BJ (cell line): ENCODE measurements around the gene POLDIP3. TPM values are rescaled to one million over a fixed set of nuclear protein-coding genes. Genes with fewer than 3 reads are reported as not detected.

ENCODE experiments used
- CTCF ChIA-PET: fragments of 350-600 bp; formaldehyde crosslinking; extraction: SDS; loops from one replicate; lab custom pipeline; 2021; ENCODE audit warnings: antibody characterized with exemption, inconsistent platforms; lab: Yijun Ruan, JAX
- POLR2A ChIA-PET: fragments of 300-600 bp; sonication (Branson Sonifier 250); formaldehyde crosslinking; extraction: SDS; loops from one replicate; lab custom pipeline; 2021; ENCODE audit warnings: antibody characterized with exemption; lab: Charles Lee
- DNase-seq: peaks from one replicate; pipeline ENCODE4 v3.0.0-alpha.2; 2011; ENCODE audit warnings: low read depth
- H3K27me3 ChIP-seq: 2 replicates; pipeline ENCODE4 v1.6.0; 2011; ENCODE audit warnings: low read length; ENCODE audit not compliant: control insufficient read depth, insufficient read depth
- H3K36me3 ChIP-seq: 2 replicates; pipeline ENCODE4 v1.5.1; 2011; ENCODE audit warnings: low read length; ENCODE audit not compliant: control insufficient read depth, insufficient read depth
- H3K4me3 ChIP-seq: 2 replicates; pipeline ENCODE4 v1.5.1; 2011; ENCODE audit warnings: low read depth, mild to moderate bottlenecking, control low read depth, low read length
- polyA plus RNA-seq: library from polyadenylated mRNA; depleted of rRNA; stranded (reverse); fragments of >200 nt; gene quantifications from 2 replicates; pipeline ENCODE4 v1.2.3, GENCODE V29; 2011
- TF ChIP-seq, protein P1 (sequence below): IDR thresholded peaks from 2 replicates; pipeline ENCODE4 v1.5.1; 2011; ENCODE audit warnings: low read depth, mild to moderate bottlenecking, control low read depth, inconsistent platforms, low read length, moderate library complexity; ENCODE audit not compliant: insufficient read depth

POLDIP3 gene
- polyA plus RNA-seq, 1 experiment = 54.3 TPM

DNA sequence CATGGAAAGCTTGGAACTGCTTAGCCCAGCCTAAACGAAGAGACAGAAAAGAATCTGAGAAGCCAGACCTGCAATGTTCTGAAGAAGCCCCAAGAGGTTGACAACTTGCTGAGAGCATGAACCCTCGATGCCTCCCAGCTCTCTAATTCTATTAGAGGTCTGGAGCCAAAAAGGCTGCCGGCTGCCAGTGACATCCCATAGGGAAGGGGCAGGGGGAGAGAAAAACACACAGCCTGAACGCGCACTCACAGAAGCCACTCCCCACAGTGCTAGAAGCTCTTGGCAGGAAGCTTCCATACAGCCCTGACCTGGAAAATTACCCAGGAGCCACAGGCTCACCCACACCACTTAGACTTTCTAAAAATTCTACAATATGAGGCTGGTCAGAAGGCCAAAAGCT lies 18.3 kb downstream of the POLDIP3 start:
- Histone ChIP-seq H3K4me3 (no peak overlapping the region), H3K27me3 (no peaks in the 10 kb centered on the region), H3K36me3 (peaks cover 38% of the 10 kb centered on the region)
- no peak for DNase-seq
- TF ChIP-seq, protein P1, sequence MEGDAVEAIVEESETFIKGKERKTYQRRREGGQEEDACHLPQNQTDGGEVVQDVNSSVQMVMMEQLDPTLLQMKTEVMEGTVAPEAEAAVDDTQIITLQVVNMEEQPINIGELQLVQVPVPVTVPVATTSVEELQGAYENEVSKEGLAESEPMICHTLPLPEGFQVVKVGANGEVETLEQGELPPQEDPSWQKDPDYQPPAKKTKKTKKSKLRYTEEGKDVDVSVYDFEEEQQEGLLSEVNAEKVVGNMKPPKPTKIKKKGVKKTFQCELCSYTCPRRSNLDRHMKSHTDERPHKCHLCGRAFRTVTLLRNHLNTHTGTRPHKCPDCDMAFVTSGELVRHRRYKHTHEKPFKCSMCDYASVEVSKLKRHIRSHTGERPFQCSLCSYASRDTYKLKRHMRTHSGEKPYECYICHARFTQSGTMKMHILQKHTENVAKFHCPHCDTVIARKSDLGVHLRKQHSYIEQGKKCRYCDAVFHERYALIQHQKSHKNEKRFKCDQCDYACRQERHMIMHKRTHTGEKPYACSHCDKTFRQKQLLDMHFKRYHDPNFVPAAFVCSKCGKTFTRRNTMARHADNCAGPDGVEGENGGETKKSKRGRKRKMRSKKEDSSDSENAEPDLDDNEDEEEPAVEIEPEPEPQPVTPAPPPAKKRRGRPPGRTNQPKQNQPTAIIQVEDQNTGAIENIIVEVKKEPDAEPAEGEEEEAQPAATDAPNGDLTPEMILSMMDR = no peak
- ChIA-PET CTCF (interaction anchor here (0.5 to 2.3 kb wide), 2 partner anchors 11 to 14 kb away, joined by 4 to 6 read pairs; no protein-coding TSS in a partner anchor), POLR2A (no interaction called here)

DNA sequence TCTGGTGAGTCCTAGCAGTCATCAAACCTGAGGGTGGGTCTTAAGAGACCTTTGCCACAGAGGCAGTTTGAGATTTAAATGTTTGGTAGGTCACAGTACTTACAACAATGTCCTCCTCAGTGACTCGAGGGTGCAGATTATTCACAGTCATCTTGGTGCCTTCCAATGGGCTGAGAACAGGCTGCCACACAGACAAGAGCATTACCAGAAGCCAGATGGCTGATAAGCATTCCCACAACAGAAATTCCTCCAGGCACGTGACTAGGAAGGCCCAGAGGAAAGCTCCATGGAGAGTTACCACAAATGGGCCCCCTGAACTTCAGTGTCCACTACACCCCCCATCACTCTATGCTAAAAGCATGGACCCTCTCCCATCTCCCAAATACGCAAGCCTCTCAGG lies 19.2 kb downstream of the POLDIP3 start:
- ChIA-PET POLR2A (no interaction called here), CTCF (no interaction called here)
- Histone ChIP-seq H3K4me3 (no peak overlapping the region), H3K36me3 (peaks cover 38% of the 10 kb centered on the region), H3K27me3 (no peaks in the 10 kb centered on the region)
- TF ChIP-seq, protein P1 = no peak
- no peak for DNase-seq

DNA sequence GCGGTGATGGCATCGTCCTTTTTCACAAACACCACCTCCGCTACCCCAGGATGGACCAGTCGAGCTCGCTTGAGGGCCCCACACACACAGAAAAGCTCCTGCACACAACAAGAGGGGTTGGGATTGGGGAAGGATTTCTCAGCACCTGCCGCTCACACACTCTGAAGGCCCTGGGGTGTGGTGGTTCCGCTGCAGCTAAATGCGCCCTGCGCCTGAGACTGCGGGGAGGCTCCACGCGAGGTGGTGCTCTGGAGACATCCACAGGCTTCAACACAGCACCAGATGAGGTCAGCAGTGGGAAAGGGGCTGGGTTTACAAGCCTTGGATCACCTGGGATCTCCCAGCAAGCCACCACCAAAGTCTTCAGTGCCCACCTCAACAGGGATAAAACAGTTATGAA lies 22.7 kb downstream of the POLDIP3 start:
- Histone ChIP-seq H3K4me3 (no peak overlapping the region), H3K36me3 (peaks cover 31% of the 10 kb centered on the region), H3K27me3 (no peaks in the 10 kb centered on the region)
- CTCF ChIA-PET = interaction anchor here (0.6 kb wide), 1 partner anchor 10 kb away, joined by 3 read pairs; no protein-coding TSS in a partner anchor
- POLR2A ChIA-PET = no interaction called here
- TF ChIP-seq, protein P1 = no peak
- DNase-seq = no peak

DNA sequence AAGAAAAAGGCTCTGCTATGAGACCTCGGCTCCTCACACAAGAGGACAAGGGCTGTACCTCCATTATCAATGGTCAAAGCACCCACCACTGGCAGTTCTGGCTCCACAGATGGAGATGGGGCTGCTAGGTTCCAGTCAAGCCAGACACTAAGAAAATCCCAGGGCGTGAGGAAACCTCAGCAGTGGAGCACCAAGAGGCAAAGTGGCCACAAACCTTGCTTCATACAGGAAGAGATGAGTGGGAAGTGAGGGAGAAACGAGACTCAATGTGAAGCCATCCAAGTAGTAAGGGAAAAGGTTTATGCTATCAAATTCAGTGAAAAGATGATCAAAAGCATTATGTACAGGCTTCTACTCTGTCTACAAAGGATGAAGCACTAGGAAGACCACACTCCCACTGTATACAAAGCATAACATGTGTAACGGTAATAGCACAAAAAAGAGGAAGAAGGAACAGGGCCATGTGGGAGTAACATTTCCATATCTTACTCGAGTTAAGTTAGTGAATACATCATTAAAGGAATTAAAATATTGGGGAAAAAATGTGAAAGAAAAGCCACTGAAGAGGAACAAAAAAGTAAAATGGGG lies 27.0 kb downstream of the POLDIP3 start:
- Histone ChIP-seq H3K27me3 (no peaks in the 10 kb centered on the region), H3K4me3 (no peak overlapping the region), H3K36me3 (peaks cover 39% of the 10 kb centered on the region)
- ChIA-PET CTCF (no interaction called here), POLR2A (no interaction called here)
- TF ChIP-seq, protein P1 = no peak
- no peak for DNase-seq

DNA sequence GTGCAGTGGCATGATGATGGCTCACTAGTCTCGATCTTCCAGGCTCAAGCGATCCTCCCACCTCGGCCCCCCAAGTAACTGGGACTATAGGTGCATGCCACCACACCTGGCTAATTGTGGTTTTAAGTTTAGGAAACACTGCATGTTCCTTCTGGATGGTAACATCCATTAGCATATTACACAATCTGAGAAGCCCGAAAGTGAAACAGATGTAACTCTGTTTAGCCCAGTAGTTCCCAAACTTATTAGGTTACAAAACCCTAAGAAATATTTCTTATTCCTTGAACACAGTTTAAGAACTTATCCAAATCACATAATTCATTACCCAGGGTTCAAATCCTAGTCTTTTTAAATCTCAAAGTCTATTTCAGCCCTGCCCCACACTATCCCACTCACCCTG lies 28.3 kb downstream of the POLDIP3 start:
- peaks cover 32% of the 10 kb centered on the region for H3K36me3 ChIP-seq
- no peak overlapping the region for H3K4me3 ChIP-seq
- no peaks in the 10 kb centered on the region for H3K27me3 ChIP-seq
- ChIA-PET CTCF (no interaction called here), POLR2A (no interaction called here)
- TF ChIP-seq, protein P1 = no peak
- no peak for DNase-seq
